DND-41 (cell line): ENCODE results near the gene ARHGEF7.

Experiments used
- ATAC-seq: fragments of 200-7000 bp; cut with Tn5 transposase; 3 replicates; pipeline ENCODE4 v1.9.1; 2021; ENCODE audit warnings: low read depth; ENCODE audit not compliant: insufficient read depth
- DNase-seq: peaks from one replicate; pipeline ENCODE4 v3.0.0-alpha.2; 2020
- H2AFZ ChIP-seq: 2 replicates; pipeline ENCODE4 v1.6.0; 2012; ENCODE audit warnings: low read depth, low read length
- H3K27ac ChIP-seq: 2 replicates; pipeline ENCODE4 v1.5.1; 2012; ENCODE audit warnings: low read length, inconsistent platforms
- H3K27me3 ChIP-seq: fragments of 200-600 bp; sonication (generic); 2 replicates; pipeline ENCODE4 v1.6.0; 2012; ENCODE audit warnings: low read length, mild to moderate bottlenecking, inconsistent platforms; ENCODE audit not compliant: insufficient read depth, poor library complexity
- H3K36me3 ChIP-seq: 2 replicates; pipeline ENCODE4 v1.5.1; 2012; ENCODE audit warnings: low read length, inconsistent platforms; ENCODE audit not compliant: insufficient read depth
- H3K4me1 ChIP-seq: 2 replicates; pipeline ENCODE4 v1.5.1; 2012; ENCODE audit warnings: mild to moderate bottlenecking, low read length; ENCODE audit not compliant: insufficient read depth
- H3K4me2 ChIP-seq: 2 replicates; pipeline ENCODE4 v1.6.0; 2012; ENCODE audit warnings: mild to moderate bottlenecking, moderate library complexity, low read length, inconsistent platforms; ENCODE audit not compliant: insufficient read depth
- H3K4me3 ChIP-seq, 2 experiments: fragments of 200-600 bp in 1 of 2; shearing (Covaris generic) in 1 of 2; 2 replicates each; pipeline ENCODE4 v1.5.1; 2012 to 2016; ENCODE audit warnings: inconsistent platforms in 2 of 2, low read length in 2 of 2, mild to moderate bottlenecking in 2 of 2, low read depth in 1 of 2, moderate library complexity in 1 of 2
- H3K79me2 ChIP-seq: 2 replicates; pipeline ENCODE4 v1.6.0; 2012; ENCODE audit warnings: low read length, inconsistent platforms; ENCODE audit not compliant: insufficient read depth
- H3K9ac ChIP-seq: 2 replicates; pipeline ENCODE4 v1.6.0; 2012; ENCODE audit warnings: low read depth, mild to moderate bottlenecking, inconsistent platforms, low read length, moderate library complexity
- H3K9me3 ChIP-seq: 2 replicates; pipeline ENCODE4 v1.5.1; 2012; ENCODE audit warnings: low read length, moderate library complexity, mild to moderate bottlenecking, inconsistent platforms; ENCODE audit not compliant: insufficient read depth, severe bottlenecking
- H4K20me1 ChIP-seq: 2 replicates; pipeline ENCODE4 v1.6.0; 2012; ENCODE audit warnings: low read length; ENCODE audit not compliant: insufficient read depth
- CTCF ChIP-seq: IDR thresholded peaks from 2 replicates; pipeline ENCODE4 v1.5.1; 2012; ENCODE audit warnings: borderline replicate concordance, low read length, moderate library complexity, mild to moderate bottlenecking; ENCODE audit not compliant: poor library complexity, severe bottlenecking; ENCODE audit errors: extremely low read depth
- EZH2 ChIP-seq: IDR thresholded peaks from 3 replicates; pipeline ENCODE4 v1.6.1; 2012; ENCODE audit warnings: borderline replicate concordance, low read depth, mild to moderate bottlenecking, moderate library complexity, low read length, inconsistent platforms; ENCODE audit not compliant: severe bottlenecking

The ARHGEF7 gene

GRCh38 chr13:111313911-111314425 lies 198.9 kb downstream of the ARHGEF7 start:
- H3K79me2 ChIP-seq: no peaks in the 10 kb centered on the region
- no peaks in the 10 kb centered on the region for H3K9me3 ChIP-seq
- TF ChIP-seq CTCF (no peak), EZH2 (no peak)
- H2AFZ ChIP-seq: no peak overlapping the region
- H3K36me3 ChIP-seq: peaks cover 47% of the 10 kb centered on the region
- H3K4me3 ChIP-seq: no peak overlapping the region
- no peaks in the 10 kb centered on the region for H3K4me1 ChIP-seq
- H4K20me1 ChIP-seq: peaks cover 18% of the 10 kb centered on the region
- H3K4me2 ChIP-seq: no peak overlapping the region
- no peaks in the 10 kb centered on the region for H3K27me3 ChIP-seq
- no peak; the same call in 2 of the 3 replicates for ATAC-seq
- no peak for DNase-seq
- H3K27ac ChIP-seq: no peak overlapping the region
- no peak overlapping the region for H3K9ac ChIP-seq

GRCh38 chr13:111314852-111315251 lies 199.7 kb downstream of the ARHGEF7 start:
- Histone ChIP-seq H3K4me3 (no peak overlapping the region), H3K27me3 (no peaks in the 10 kb centered on the region), H3K9me3 (no peaks in the 10 kb centered on the region), H3K9ac (no peak overlapping the region), H3K4me1 (no peaks in the 10 kb centered on the region), H3K36me3 (peaks cover 47% of the 10 kb centered on the region), H3K4me2 (no peak overlapping the region), H3K79me2 (no peaks in the 10 kb centered on the region), H3K27ac (no peak overlapping the region), H4K20me1 (peaks cover 21% of the 10 kb centered on the region), H2AFZ (no peak overlapping the region)
- ATAC-seq (no peak), DNase-seq (no peak)
- TF ChIP-seq EZH2: no peak
- TF ChIP-seq CTCF: no peak

GRCh38 chr13:111315347-111315995 lies 200.4 kb downstream of the ARHGEF7 start:
- DNase-seq (no peak), ATAC-seq (peak; percentile 22; the same call in 1 of the 3 replicates)
- Histone ChIP-seq H3K79me2 (no peaks in the 10 kb centered on the region), H3K4me3 (no peak overlapping the region), H4K20me1 (peaks cover 17% of the 10 kb centered on the region), H3K27me3 (no peaks in the 10 kb centered on the region), H3K36me3 (peaks cover 42% of the 10 kb centered on the region), H3K9me3 (no peaks in the 10 kb centered on the region), H3K27ac (no peak overlapping the region), H3K4me1 (no peaks in the 10 kb centered on the region), H3K9ac (no peak overlapping the region), H3K4me2 (no peak overlapping the region), H2AFZ (no peak overlapping the region)
- TF ChIP-seq EZH2 (no peak), CTCF (no peak)

GRCh38 chr13:111316161-111316730 lies 201.1 kb downstream of the ARHGEF7 start:
- H2AFZ ChIP-seq: no peak overlapping the region
- TF ChIP-seq CTCF (no peak), EZH2 (no peak)
- no peak overlapping the region for H3K9ac ChIP-seq
- no peaks in the 10 kb centered on the region for H3K4me1 ChIP-seq
- peak overlapping the region; percentile 14; the same call in 1 of the 2 replicates for H3K27ac ChIP-seq
- H4K20me1 ChIP-seq: peaks cover 10% of the 10 kb centered on the region
- H3K27me3 ChIP-seq: no peaks in the 10 kb centered on the region
- no peaks in the 10 kb centered on the region for H3K79me2 ChIP-seq
- H3K4me3 ChIP-seq: no peak overlapping the region
- no peak overlapping the region for H3K4me2 ChIP-seq
- no peaks in the 10 kb centered on the region for H3K9me3 ChIP-seq
- DNase-seq (no peak), ATAC-seq (no peak)
- H3K36me3 ChIP-seq: peaks cover 35% of the 10 kb centered on the region
